NT2/D1 (cell line): ENCODE results near the gene DCTN3.

ENCODE experiments used
- DNase-seq: peaks from one replicate; pipeline ENCODE4 v3.0.0-alpha.2; 2011; ENCODE audit warnings: low read depth, low spot score
- H3K27me3 ChIP-seq: 2 replicates; pipeline ENCODE4 v1.6.0; 2011; ENCODE audit warnings: mild to moderate bottlenecking; ENCODE audit not compliant: insufficient read length, insufficient read depth
- H3K36me3 ChIP-seq: 2 replicates; pipeline ENCODE4 v1.6.1; 2011; ENCODE audit warnings: mild to moderate bottlenecking, low read length, mixed read lengths; ENCODE audit not compliant: insufficient read depth, insufficient read length
- H3K4me1 ChIP-seq: 2 replicates; pipeline ENCODE4 v1.5.1; 2011; ENCODE audit not compliant: insufficient read depth, insufficient read length
- H3K4me3 ChIP-seq: 2 replicates; pipeline ENCODE4 v1.5.1; 2011; ENCODE audit warnings: low read depth; ENCODE audit not compliant: insufficient read length
- H3K9ac ChIP-seq: 2 replicates; pipeline ENCODE4 v1.6.0; 2011; ENCODE audit warnings: low read depth; ENCODE audit not compliant: insufficient read length
- H3K9me3 ChIP-seq: 2 replicates; pipeline ENCODE4 v1.5.1; 2011; ENCODE audit warnings: mild to moderate bottlenecking, low read length; ENCODE audit not compliant: insufficient read depth
- SUZ12 ChIP-seq: IDR thresholded peaks from 2 replicates; pipeline ENCODE4 v1.6.1; 2011; ENCODE audit not compliant: insufficient read length, insufficient read depth; ENCODE audit errors: extremely low read depth
- YY1 ChIP-seq: IDR thresholded peaks from 2 replicates; pipeline ENCODE4 v1.6.1; 2011; ENCODE audit not compliant: insufficient read length, insufficient read depth
- ZNF274 ChIP-seq: IDR thresholded peaks from 2 replicates; pipeline ENCODE4 v1.6.1; 2011; ENCODE audit warnings: mild to moderate bottlenecking, low read depth, low read length

Gene DCTN3

GRCh38 chr9:34578241-34579103 is 41.8 kb downstream of the DCTN3 start:
- Histone ChIP-seq H3K4me1 (peaks cover 45% of the 10 kb centered on the region), H3K9ac (peak overlapping the region; percentile 74), H3K36me3 (no peaks in the 10 kb centered on the region), H3K27me3 (peaks cover 27% of the 10 kb centered on the region), H3K9me3 (no peaks in the 10 kb centered on the region), H3K4me3 (peak overlapping the region; percentile 43)
- no peak for TF ChIP-seq ZNF274
- DNase-seq = no peak

GRCh38 chr9:34577400-34578240 is 42.7 kb downstream of the DCTN3 start:
- Histone ChIP-seq H3K4me3 (peak overlapping the region; percentile 43), H3K36me3 (no peaks in the 10 kb centered on the region), H3K27me3 (peaks cover 27% of the 10 kb centered on the region), H3K9me3 (no peaks in the 10 kb centered on the region), H3K9ac (peak overlapping the region; percentile 74), H3K4me1 (peaks cover 49% of the 10 kb centered on the region)
- DNase-seq = no peak
- TF ChIP-seq YY1 (no peak), ZNF274 (no peak), SUZ12 (no peak)

DNA sequence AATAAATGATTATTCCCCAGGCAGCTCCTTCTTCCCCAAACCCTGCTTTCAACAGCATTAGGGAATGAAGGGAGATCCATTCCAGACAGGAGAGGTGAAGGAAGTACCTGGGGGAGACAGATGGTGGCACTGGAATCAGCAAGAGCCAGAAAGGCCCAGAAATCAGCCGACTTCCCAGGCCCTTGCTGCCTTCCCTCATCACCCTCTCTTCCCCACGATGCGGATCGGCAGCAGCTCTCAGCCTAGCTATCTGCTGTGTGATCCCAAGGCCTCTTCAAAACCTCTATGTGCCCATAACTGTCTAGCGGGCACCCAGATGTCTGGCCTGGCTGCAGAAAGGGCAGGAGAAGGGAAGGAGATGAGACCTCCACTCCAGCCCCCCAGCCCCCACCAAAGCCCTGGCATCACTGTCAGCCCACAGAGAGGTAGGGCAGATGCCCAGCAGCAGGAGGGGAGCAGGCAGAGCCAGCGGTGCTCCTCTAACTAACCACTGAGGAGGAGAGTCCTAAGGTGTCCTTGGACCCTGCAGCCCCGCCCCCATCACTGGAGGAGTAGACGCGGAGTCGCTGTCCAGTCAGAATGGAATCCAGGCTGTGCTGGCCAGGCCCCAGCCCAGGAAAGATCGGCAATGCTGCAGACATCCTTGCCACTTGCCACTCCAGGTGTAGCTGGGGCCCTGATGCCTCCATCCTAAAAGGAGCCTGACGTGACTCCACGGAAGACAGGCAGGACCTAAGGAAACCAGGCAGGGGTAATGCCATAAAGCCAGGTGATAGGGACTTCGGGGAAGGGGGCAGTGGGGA is 43.5 kb downstream of the DCTN3 start:
- no peak for DNase-seq
- peaks cover 27% of the 10 kb centered on the region for H3K27me3 ChIP-seq

DNA sequence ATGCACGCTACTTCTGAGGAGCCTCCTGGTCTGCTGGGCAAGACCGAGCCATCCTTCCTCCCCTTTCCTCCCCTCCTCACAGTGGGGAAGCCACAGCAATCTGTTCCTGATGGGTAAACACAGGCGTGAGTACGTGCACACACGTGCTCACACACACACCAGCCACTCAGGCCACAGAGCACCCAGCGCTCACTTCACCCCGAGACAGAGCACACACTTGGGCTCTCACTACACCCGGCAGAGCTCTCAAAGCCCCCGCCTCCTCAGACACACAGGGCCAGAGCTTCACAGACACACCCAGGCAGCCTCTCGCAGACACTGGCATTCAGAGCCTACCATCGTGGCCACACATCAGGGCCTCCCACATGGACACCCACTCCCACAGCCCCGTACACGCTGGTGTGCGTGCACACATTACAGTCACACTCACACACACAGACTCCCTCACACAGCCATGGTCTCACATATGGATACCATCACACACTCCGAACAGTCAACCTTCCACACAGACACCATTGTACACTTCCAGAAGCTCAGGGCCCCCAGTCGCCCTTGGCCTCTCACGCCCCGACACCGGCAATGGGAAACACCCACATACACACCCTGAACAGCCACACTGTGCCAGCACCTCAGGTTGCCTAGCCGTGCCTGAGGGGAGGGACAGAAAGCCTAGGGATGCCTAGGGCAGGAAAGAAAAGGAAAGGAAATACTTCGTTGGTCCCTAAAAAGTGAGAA is 44.3 kb downstream of the DCTN3 start:
- Histone ChIP-seq H3K9me3 (no peaks in the 10 kb centered on the region), H3K4me3 (no peak overlapping the region), H3K9ac (peak overlapping the region; percentile 53), H3K36me3 (no peaks in the 10 kb centered on the region), H3K4me1 (peaks cover 51% of the 10 kb centered on the region), H3K27me3 (peaks cover 20% of the 10 kb centered on the region)
- TF ChIP-seq ZNF274 (no peak), YY1 (no peak), SUZ12 (no peak)
- DNase-seq = no peak

More for the DNA sequence above, 43.5 kb downstream of the DCTN3 start:
- Histone ChIP-seq H3K4me1 (peaks cover 49% of the 10 kb centered on the region), H3K4me3 (peak overlapping the region; percentile 18), H3K9me3 (no peaks in the 10 kb centered on the region), H3K36me3 (no peaks in the 10 kb centered on the region), H3K9ac (peak overlapping the region; percentile 63)
- TF ChIP-seq ZNF274 (no peak), SUZ12 (no peak), YY1 (no peak)

- H3K36me3 ChIP-seq = no peaks in the 10 kb centered on the region
- no peaks in the 10 kb centered on the region for H3K9me3 ChIP-seq
- no peak overlapping the region for H3K4me3 ChIP-seq
- no peak for DNase-seq
- TF ChIP-seq ZNF274 (no peak), YY1 (no peak)
- peak overlapping the region; percentile 33 for H3K9ac ChIP-seq
- peaks cover 53% of the 10 kb centered on the region for H3K4me1 ChIP-seq
- H3K27me3 ChIP-seq = peaks cover 14% of the 10 kb centered on the region
These were observed 45.1 kb downstream of the DCTN3 start for GRCh38 chr9:34575241-34575640.

DNA sequence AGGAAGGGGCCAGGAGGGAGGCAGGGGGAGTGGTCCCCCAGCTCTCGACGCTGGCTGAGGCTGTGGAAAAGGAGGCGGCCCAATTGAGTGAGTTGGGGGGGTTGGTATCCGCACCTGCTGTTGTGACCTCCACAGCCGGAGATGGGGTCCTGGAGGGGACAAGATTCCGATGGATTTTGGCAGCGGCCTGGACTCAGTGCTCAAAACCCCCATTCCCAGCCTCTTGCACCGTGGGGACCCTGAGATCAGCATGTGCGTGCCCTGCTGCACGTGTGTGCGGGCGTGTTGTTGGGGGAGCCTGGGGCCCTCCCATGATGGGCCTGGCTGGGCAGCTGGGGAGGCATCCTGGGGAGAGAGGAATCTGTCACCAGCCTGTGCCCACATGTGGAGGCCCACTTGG is 45.7 kb downstream of the DCTN3 start:
- Histone ChIP-seq H3K9me3 (no peaks in the 10 kb centered on the region), H3K36me3 (no peaks in the 10 kb centered on the region), H3K9ac (peak overlapping the region; percentile 33), H3K4me3 (no peak overlapping the region), H3K27me3 (peaks cover 11% of the 10 kb centered on the region), H3K4me1 (peaks cover 52% of the 10 kb centered on the region)
- DNase-seq = no peak
- TF ChIP-seq SUZ12 (no peak), YY1 (no peak), ZNF274 (no peak)
